T-cell (primary cell): Measurements from ENCODE around the gene RAC3. TPM values are rescaled to one million over a fixed set of nuclear protein-coding genes. Genes with fewer than 3 reads are reported as not detected.

ENCODE experiments used
- ATAC-seq, 4 experiments: fragments of 200-7000 bp in 3 of 4; fragments of 150-1000 bp in 1 of 4; cut with Tn5 transposase; replicated peaks in 1 of 4; 1 replicate in 3 of 4; 2 replicates in 1 of 4; pipeline ENCODE4 v1.10.0; 2021; ENCODE audit warnings: moderate library complexity in 3 of 4, mild to moderate bottlenecking in 2 of 4, moderate number of reproducible peaks in 1 of 4
- CTCF ChIA-PET, 2 donors: fragments of 300-600 bp; sonication (Branson Sonifier 250); formaldehyde crosslinking; loops; one replicate each; lab custom pipeline; 2022; ENCODE audit warnings: antibody characterized with exemption in 2 of 2; lab: Charles Lee
- POLR2A ChIA-PET, 2 donors: fragments of 300-600 bp; sonication (Branson Sonifier 250); formaldehyde crosslinking; loops; one replicate each; lab custom pipeline; 2022; ENCODE audit warnings: antibody characterized with exemption in 2 of 2; lab: Charles Lee
- DNase-seq, 35 experiments: peaks; one replicate each; pipeline versions ENCODE4 v3.0.0 to v3.0.0-alpha.2; 2013 to 2023
- H3K27ac ChIP-seq: one replicate; pipeline ENCODE4 v1.5.1; 2013; ENCODE audit warnings: low read length
- H3K27me3 ChIP-seq, 2 experiments: replicated peaks in 1 of 2; 1 replicate in 1 of 2; 2 replicates in 1 of 2; pipeline versions ENCODE4 v1.6.1 to v1.7.0; 2013; ENCODE audit warnings: low read length in 1 of 2, mixed read lengths in 1 of 2; ENCODE audit not compliant: control insufficient read depth in 2 of 2, insufficient read depth in 2 of 2; ENCODE audit errors: extremely low read depth in 1 of 2
- H3K36me3 ChIP-seq, 2 donors: 1 replicate in 1 of 2; 2 replicates in 1 of 2; pipeline versions ENCODE4 v1.6.1 to v1.7.0; 2013; ENCODE audit warnings: low read length in 1 of 2; ENCODE audit not compliant: control insufficient read depth in 2 of 2, insufficient read depth in 1 of 2; ENCODE audit errors: extremely low read depth in 1 of 2
- H3K4me1 ChIP-seq, 2 experiments: 1 replicate in 1 of 2; 2 replicates in 1 of 2; pipeline versions ENCODE4 v1.6.1 to v1.7.0; 2013; ENCODE audit warnings: low read length in 2 of 2, mixed read lengths in 1 of 2; ENCODE audit not compliant: insufficient read depth in 2 of 2, control insufficient read depth in 1 of 2; ENCODE audit errors: extremely low read depth in 1 of 2
- H3K4me3 ChIP-seq, 2 donors: 1 replicate in 1 of 2; 2 replicates in 1 of 2; pipeline versions ENCODE4 v1.5.1 to v1.7.0; 2013; ENCODE audit warnings: mild to moderate bottlenecking in 2 of 2, low read length in 1 of 2, moderate library complexity in 1 of 2; ENCODE audit not compliant: control insufficient read depth in 1 of 2; ENCODE audit errors: extremely low read depth in 1 of 2
- H3K9me3 ChIP-seq: 2 replicates; pipeline ENCODE4 v1.7.0; 2013
- H3K27ac Mint-ChIP-seq, 2 donors: one replicate each; pipeline ENCODE4 v1.8.0; 2020 to 2021; ENCODE audit warnings: mild to moderate bottlenecking in 2 of 2, mixed read lengths in 2 of 2
- H3K27me3 Mint-ChIP-seq, 2 donors: one replicate each; pipeline ENCODE4 v1.8.0; 2021 to 2022; ENCODE audit warnings: mixed read lengths in 2 of 2
- H3K36me3 Mint-ChIP-seq: one replicate; pipeline ENCODE4 v1.8.0; 2021; ENCODE audit warnings: mixed read lengths
- H3K4me1 Mint-ChIP-seq, 3 donors: one replicate each; pipeline ENCODE4 v1.8.0; 2020 to 2022; ENCODE audit warnings: mixed read lengths in 3 of 3, mild to moderate bottlenecking in 1 of 3
- H3K4me3 Mint-ChIP-seq, 3 donors: one replicate each; pipeline ENCODE4 v1.8.0; 2020 to 2022; ENCODE audit warnings: mild to moderate bottlenecking in 3 of 3, mixed read lengths in 3 of 3, moderate library complexity in 3 of 3
- H3K9me3 Mint-ChIP-seq, 3 donors: one replicate each; pipeline ENCODE4 v1.8.0; 2020 to 2022; ENCODE audit warnings: mixed read lengths in 3 of 3
- WGBS: methylation state at CpG from one replicate; pipeline ENCODE4 v1.1.5; 2013; ENCODE audit warnings: missing lambda C conversion rate; ENCODE audit not compliant: insufficient coverage; 5-methylcytosine and 5-hydroxymethylcytosine counted together
- total RNA-seq, 35 experiments: library from RNA in 6 of 35; stranded (reverse) in 6 of 35; fragments of 120-200 nt in 1 of 35; gene quantifications; one replicate each; pipeline versions ENCODE4 v1.2.1 to v1.2.4 and lab custom pipeline; 2013 to 2026

Gene RAC3
- total RNA-seq, 5 donors from 2014 or later (not counting 1 experiment from before 2014, with no cell fraction given) = 1.1 to 5.4 (median 3.6) TPM

- peaks cover 4% of the 10 kb centered on the region for H3K36me3 Mint-ChIP-seq
- H3K4me1 Mint-ChIP-seq = no peaks in the 10 kb centered on the region
- H3K4me1 ChIP-seq = no peaks in the 10 kb centered on the region
- no peak overlapping the region for H3K4me3 ChIP-seq
- no peaks in the 10 kb centered on the region for H3K9me3 Mint-ChIP-seq
- H3K27ac Mint-ChIP-seq = no peak overlapping the region
- DNase-seq (no peak), ATAC-seq (no peak)
- H3K27me3 Mint-ChIP-seq = no peaks in the 10 kb centered on the region
- no peaks in the 10 kb centered on the region for H3K27me3 ChIP-seq
- WGBS = 87% methylated on average over 21 of the region's 28 CpGs
- peaks cover 15 to 34% of the 10 kb centered on the region in 2 donors for H3K36me3 ChIP-seq
- ChIA-PET POLR2A (interaction anchor here in 1 of 2 donors (0.6 kb wide), 1 partner anchor 18 kb away, joined by 3 read pairs; no protein-coding TSS in a partner anchor), CTCF (no interaction called here)
- no peak overlapping the region for H3K27ac ChIP-seq
- H3K4me3 Mint-ChIP-seq = no peak overlapping the region
- no peaks in the 10 kb centered on the region for H3K9me3 ChIP-seq
These were observed 46.3 kb downstream of the RAC3 start for GRCh38 chr17:82077617-82078358.

- Mint-ChIP-seq H3K36me3 (peaks cover 4% of the 10 kb centered on the region), H3K4me3 (no peak overlapping the region), H3K27me3 (no peaks in the 10 kb centered on the region), H3K4me1 (no peaks in the 10 kb centered on the region), H3K27ac (no peak overlapping the region), H3K9me3 (no peaks in the 10 kb centered on the region)
- H3K4me3 ChIP-seq = no peak overlapping the region
- DNase-seq = no peak
- H3K4me1 ChIP-seq = no peaks in the 10 kb centered on the region
- no peaks in the 10 kb centered on the region for H3K27me3 ChIP-seq
- no peak overlapping the region for H3K27ac ChIP-seq
- POLR2A ChIA-PET = interaction anchor here in 1 of 2 donors (0.6 kb wide), 1 partner anchor 17 kb away, joined by 3 read pairs; no protein-coding TSS in a partner anchor
- no peaks in the 10 kb centered on the region for H3K9me3 ChIP-seq
- WGBS = 81% methylated on average over 15 of the region's 18 CpGs
- no peak for ATAC-seq
- H3K36me3 ChIP-seq = peaks cover 21 to 41% of the 10 kb centered on the region in 2 donors
- CTCF ChIA-PET = interaction anchor here in 1 of 2 donors (0.6 kb wide), 1 partner anchor 19 kb away, joined by 3 read pairs; no protein-coding TSS in a partner anchor
These were observed 47.0 kb downstream of the RAC3 start for GRCh38 chr17:82078433-82078832.

DNA sequence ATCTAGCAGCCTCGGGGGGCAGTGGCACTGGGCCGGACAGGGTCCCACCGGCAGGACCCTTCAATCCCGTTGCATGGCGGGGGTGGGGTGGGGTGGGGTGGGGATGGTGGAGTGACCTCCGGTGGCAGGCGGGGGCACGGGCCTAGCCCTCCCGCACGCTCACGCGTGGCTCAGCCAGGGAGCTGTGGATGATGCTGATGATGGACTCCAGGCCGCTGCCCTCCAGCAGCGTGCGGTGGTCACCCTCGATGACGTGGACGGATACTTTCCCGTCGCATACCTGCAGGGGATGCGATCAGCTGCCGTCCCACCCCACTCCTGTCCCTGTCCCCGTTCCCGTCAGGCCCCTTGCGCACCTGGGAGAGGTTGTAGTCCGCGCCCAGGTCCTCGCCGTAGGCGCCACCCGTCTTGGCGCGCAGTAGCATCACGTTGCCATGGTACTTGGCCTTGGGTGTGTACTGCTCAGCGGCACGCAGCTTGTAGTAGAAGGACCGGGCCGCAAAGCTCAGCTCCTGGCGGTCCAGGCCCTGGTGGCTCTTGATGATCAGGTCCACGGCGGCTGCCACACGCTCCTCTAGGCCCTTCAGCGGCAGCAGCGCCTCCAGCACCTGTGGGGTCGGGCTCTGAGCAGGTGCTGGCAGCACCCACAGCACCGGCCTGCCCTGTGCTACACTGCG lies 47.7 kb downstream of the RAC3 start:
- WGBS = 96% methylated on average over 39 of the region's 47 CpGs
- H3K27me3 ChIP-seq = no peaks in the 10 kb centered on the region
- Mint-ChIP-seq H3K27me3 (no peaks in the 10 kb centered on the region), H3K4me3 (no peak overlapping the region), H3K36me3 (peaks cover 6% of the 10 kb centered on the region), H3K9me3 (no peaks in the 10 kb centered on the region), H3K27ac (no peak overlapping the region), H3K4me1 (no peaks in the 10 kb centered on the region)
- H3K9me3 ChIP-seq = no peaks in the 10 kb centered on the region
- ChIA-PET CTCF (interaction anchor here in 1 of 2 donors (0.6 kb wide), 1 partner anchor 20 kb away, joined by 3 read pairs; no protein-coding TSS in a partner anchor), POLR2A (no interaction called here)
- peaks cover 26 to 46% of the 10 kb centered on the region in 2 donors for H3K36me3 ChIP-seq
- no peak overlapping the region for H3K27ac ChIP-seq
- DNase-seq (no peak), ATAC-seq (peak in 1 of 4 experiments; percentile 5)
- H3K4me3 ChIP-seq = no peak overlapping the region
- no peaks in the 10 kb centered on the region for H3K4me1 ChIP-seq

GRCh38 chr17:82080048-82080788 lies 48.7 kb downstream of the RAC3 start:
- Mint-ChIP-seq H3K36me3 (peaks cover 8% of the 10 kb centered on the region), H3K27me3 (no peaks in the 10 kb centered on the region), H3K4me3 (no peak overlapping the region), H3K27ac (no peak overlapping the region), H3K9me3 (no peaks in the 10 kb centered on the region), H3K4me1 (no peaks in the 10 kb centered on the region)
- Histone ChIP-seq H3K36me3 (peaks cover 31 to 52% of the 10 kb centered on the region in 2 donors), H3K27ac (no peak overlapping the region), H3K4me3 (no peak overlapping the region), H3K9me3 (no peaks in the 10 kb centered on the region), H3K4me1 (no peaks in the 10 kb centered on the region), H3K27me3 (no peaks in the 10 kb centered on the region)
- 87% methylated on average over 31 of the region's 36 CpGs for WGBS
- ATAC-seq = no peak
- POLR2A ChIA-PET = no interaction called here
- CTCF ChIA-PET = no interaction called here
- DNase-seq = no peak

DNA sequence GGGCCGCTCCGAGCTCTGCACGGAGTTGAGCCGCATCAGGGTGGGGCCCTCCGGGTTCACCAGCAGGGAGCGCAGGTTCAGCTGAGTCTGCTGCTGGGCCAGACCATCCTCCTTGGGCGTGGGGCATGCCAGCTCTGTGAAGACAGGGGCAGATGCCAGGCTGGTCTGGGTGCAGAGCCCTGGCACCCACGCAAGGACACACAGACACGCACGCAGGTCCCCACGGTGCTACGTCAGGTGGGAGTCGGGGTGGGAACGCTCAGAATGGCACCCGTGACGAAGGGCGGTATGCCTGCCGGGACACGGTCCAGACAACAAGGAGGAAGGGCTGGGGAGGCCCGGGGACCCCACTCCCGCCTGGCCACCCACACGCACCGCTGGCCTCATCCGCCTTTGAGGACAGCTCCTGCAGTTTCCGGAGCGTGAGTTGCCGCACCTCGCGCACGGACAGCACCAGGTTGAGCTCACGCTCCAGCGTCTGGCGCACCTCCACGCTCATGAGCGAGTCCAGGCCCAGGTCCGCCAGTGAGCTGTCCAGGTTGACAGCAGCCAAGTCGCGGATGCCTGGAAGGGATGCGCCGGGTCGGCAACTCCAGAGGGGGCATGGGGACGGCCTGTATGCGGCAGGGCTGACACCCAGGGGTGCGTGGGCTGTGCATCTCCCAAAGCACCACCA lies 49.4 kb downstream of the RAC3 start:
- Mint-ChIP-seq H3K4me3 (no peak overlapping the region), H3K27ac (no peak overlapping the region), H3K27me3 (no peaks in the 10 kb centered on the region), H3K4me1 (no peaks in the 10 kb centered on the region), H3K9me3 (no peaks in the 10 kb centered on the region), H3K36me3 (peaks cover 8% of the 10 kb centered on the region)
- WGBS = 94% methylated on average over 38 of the region's 44 CpGs
- H3K27me3 ChIP-seq = no peaks in the 10 kb centered on the region
- H3K36me3 ChIP-seq = peaks cover 37 to 57% of the 10 kb centered on the region in 2 donors
- no peaks in the 10 kb centered on the region for H3K4me1 ChIP-seq
- no peak overlapping the region for H3K4me3 ChIP-seq
- DNase-seq (no peak), ATAC-seq (no peak)
- H3K9me3 ChIP-seq = no peaks in the 10 kb centered on the region
- POLR2A ChIA-PET = no interaction called here
- CTCF ChIA-PET = no interaction called here
- no peak overlapping the region for H3K27ac ChIP-seq

GRCh38 chr17:82081546-82081945 lies 50.1 kb downstream of the RAC3 start:
- CTCF ChIA-PET = no interaction called here
- peaks cover 8% of the 10 kb centered on the region for H3K36me3 Mint-ChIP-seq
- peaks cover 41 to 60% of the 10 kb centered on the region in 2 donors for H3K36me3 ChIP-seq

More at GRCh38 chr17:82081546-82081945, 50.1 kb downstream of the RAC3 start:
- no peaks in the 10 kb centered on the region for H3K4me1 Mint-ChIP-seq
- H3K27me3 ChIP-seq = no peaks in the 10 kb centered on the region
- H3K27ac ChIP-seq = no peak overlapping the region
- no peak overlapping the region for H3K4me3 Mint-ChIP-seq
- H3K27me3 Mint-ChIP-seq = no peaks in the 10 kb centered on the region
- POLR2A ChIA-PET = no interaction called here
- H3K4me3 ChIP-seq = no peak overlapping the region
- no peaks in the 10 kb centered on the region for H3K4me1 ChIP-seq
- WGBS = 95% methylated on average over 19 of the region's 20 CpGs
- ATAC-seq (no peak), DNase-seq (peak in 1 of 35 experiments; percentile 1)
- no peaks in the 10 kb centered on the region for H3K9me3 Mint-ChIP-seq
- no peak overlapping the region for H3K27ac Mint-ChIP-seq
- no peaks in the 10 kb centered on the region for H3K9me3 ChIP-seq
